Right hindlimb (tissue), 1 donor: Measurements from ENCODE around the gene SLN.

Source experiments
- DNase-seq: peaks from one replicate; pipeline ENCODE4 v3.0.0-alpha.2; 2018

The SLN gene

DNA sequence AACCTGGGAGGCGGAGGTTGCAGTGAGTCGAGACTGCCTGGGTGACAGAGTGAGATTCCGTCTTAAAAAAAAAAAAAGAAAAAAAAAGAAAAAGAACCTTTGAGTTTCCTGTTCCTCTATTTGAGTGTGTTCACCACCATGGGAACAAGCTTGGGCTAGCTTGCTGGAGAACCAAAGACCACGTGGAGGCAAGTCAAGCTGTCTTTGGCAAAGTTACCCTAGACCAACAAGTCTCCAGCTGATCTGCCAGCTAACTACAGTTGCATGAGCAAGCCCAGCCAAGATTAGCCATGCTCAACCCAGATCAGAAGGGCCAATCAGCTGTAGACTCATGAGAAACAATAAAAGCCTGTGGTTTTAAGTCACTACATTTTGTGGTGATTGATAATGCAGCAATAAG, 29.7 kb downstream of the SLN start:
- DNase-seq = no peak

- DNase-seq = no peak
Observed at GRCh38 chr11:107679255-107680024, 32.4 kb downstream of the SLN start.

- DNase-seq = no peak
Observed at GRCh38 chr11:107678632-107678971, 33.3 kb downstream of the SLN start.

- DNase-seq = no peak
Observed at GRCh38 chr11:107677924-107678631, 33.8 kb downstream of the SLN start.

DNA sequence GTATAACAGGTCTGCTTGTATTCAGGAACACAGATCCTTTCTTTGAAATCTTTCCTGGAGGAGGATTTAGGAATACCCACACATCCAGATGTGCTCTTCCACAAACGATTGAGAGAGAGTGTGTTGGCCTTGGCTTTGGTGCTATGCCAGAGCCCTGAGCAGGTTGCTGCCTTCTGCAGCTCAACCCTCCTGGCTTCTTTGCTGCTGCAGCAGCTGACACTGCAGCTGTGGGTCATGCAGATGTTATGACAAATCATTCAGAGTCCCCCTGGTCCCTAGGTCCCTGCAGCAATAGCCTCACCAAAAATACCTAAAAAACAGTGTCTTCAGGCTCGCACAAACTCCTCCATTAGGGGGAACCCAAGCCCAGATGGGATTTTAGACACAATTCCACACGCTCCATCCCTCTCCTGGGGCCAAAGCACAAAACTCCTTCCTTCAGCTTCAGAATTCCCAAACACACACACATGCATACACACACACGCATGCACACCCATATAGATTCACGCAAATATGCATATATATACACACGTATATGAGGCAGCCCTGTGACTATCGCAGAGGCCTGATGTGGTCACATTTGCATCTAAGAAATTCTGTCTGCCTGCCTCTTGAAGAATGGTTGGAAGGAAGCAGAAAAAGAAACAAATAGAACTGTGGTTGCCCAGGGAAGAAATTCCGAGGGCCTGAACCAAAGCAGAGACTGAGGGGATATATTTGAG, 35.4 kb downstream of the SLN start:
- no peak for DNase-seq

GRCh38 chr11:107675902-107676301, 36.0 kb downstream of the SLN start:
- no peak for DNase-seq

- peak; percentile 36 for DNase-seq
Observed at GRCh38 chr11:107669893-107670601, 41.8 kb downstream of the SLN start.

DNA sequence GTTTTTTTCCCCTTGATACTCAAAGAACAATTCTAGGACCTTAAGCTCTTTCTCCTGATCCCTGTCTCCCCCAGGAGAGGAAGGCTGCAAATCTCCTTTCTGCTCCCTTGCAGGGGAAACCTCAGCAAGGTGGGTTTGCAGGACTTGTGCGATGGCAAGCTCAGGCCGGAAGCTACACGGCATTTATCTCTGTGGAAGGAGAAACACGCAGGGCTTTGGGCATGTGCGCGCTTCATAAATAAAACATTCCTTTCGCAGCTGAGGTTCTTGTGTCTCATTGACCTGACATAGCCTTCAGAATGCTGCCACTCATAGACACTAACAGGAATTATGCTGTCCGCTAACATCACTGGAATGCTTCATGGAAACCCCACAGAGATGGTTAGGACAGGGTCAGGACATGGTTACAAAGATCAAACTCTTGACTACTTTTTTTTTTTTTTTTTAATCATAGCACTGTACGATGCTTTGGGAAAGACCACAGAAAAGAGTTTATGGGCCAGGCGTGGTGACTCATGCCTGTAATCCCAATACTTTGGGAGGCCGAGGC, 42.6 kb downstream of the SLN start:
- DNase-seq = no peak

GRCh38 chr11:107666911-107667613, 44.8 kb downstream of the SLN start:
- DNase-seq = no peak

DNA sequence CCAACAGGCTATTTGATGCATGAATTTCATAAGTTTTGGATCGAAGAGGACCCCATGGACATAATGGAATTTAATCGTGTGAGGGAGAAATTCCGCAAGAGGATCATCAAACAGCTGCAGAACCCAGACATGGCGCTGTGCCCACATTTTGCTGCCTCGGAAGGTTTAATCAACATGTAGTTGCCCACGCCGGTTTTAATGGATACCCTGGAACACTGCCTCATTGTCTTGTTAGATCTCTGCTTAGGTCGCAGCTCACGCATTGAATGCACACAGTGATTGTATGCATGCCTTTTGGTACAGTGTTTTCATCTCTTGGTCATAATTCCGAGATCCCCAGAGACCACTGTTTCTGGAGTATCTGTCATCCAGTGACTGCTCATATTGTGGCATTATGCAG, 46.8 kb downstream of the SLN start:
- DNase-seq = peak; percentile 55

DNA sequence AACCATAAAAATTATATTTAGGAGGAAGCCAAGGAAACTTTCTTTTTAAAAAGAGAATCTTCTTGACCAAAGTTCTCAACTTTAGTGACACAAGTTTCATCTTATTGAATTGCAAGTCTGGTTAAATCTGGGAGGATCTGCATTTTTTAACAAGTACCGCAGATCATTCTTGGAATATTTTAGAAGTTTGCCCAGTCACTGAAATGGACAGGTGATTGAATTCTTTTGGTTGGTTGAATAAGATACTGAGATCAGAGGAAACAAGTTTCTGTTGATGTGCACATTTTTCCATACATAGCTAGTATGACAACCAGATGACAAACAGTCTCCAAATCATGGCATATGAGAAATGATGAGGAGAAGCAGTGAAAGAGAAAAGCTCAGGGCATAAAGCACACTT, 50.2 kb downstream of the SLN start:
- DNase-seq = no peak

DNA sequence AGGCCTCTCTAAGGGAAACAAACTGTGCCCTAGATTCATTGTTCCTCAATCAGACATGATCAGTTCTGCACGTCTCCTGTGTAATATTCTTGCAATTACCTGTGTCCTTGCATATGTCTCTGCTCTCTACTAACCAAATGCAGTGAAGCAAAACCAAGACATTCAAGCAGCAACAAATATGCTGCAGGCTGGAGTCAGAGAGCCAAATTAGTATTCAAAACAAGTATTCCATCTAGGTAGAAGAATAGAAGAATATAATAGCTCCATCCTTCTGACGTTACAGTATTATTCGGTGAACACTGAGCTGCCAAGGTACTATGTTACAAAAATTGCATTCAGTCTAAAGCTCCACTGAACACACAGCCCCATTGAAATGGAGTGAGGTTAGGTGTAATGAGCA, 51.8 kb downstream of the SLN start:
- no peak for DNase-seq

GRCh38 chr11:107659310-107659709, 52.5 kb downstream of the SLN start:
- no peak for DNase-seq
